Measurements from ENCODE around the gene TCTN3. TPM values are rescaled to one million over a fixed set of nuclear protein-coding genes. Genes with fewer than 3 reads are reported as not detected.

Gene TCTN3
- total and polyA plus RNA-seq, 2 of the 13 experiments (the other 11 are each of a cell fraction or from before 2014, with no cell fraction given): 53.3 to 60.0 TPM

- in situ Hi-C loops (cut with HindIII; ENCODE audit: extremely low pct_ligation_motif_present, low pct_unique_long_range_greater_than_20kb) (no loop called here), intact Hi-C loops (cut with micrococcal nuclease; ENCODE audit: unreplicated experiment) (no loop called here)
- peak; percentile 75 for DNase-seq (ENCODE audit: low spot score)
- 20% methylated on average over 1 of the region's 1 CpG for WGBS (ENCODE audit: low lambda C conversion rate)
- 0 out of 2 replicates have a peak overlapping the region, but pooled peaks have one; percentile 8 for H3K4me2 ChIP-seq (ENCODE audit: low read depth, low read length)
- H3K4me3 ChIP-seq (replicated peaks in 1 of 3; ENCODE audit: insufficient read depth in 1 of 3, low read depth in 2 of 3, low read length in 3 of 3): no peak overlapping the region
- H3K4me1 ChIP-seq (ENCODE audit: insufficient read depth, low read length): peaks cover 32% of the 10 kb centered on the region
- CTCF ChIA-PET (ENCODE audit: low intra/inter-chr PET ratio, low total read pairs): no interaction called here
- no peak overlapping the region for H3K27ac ChIP-seq (ENCODE audit: extremely low read length, insufficient read depth, low read length)
- H3K9ac ChIP-seq (ENCODE audit: insufficient read depth, low read depth, low read length): no peak overlapping the region
- peak; percentile 72 for FAIRE-seq
- H3K79me2 ChIP-seq (ENCODE audit: insufficient read depth, low read length): no peaks in the 10 kb centered on the region
- POLR2A ChIA-PET: interaction anchor here (1.1 kb wide), 1 partner anchor 27 kb away, joined by 5 read pairs; no protein-coding TSS in a partner anchor
- no peaks in the 10 kb centered on the region for H4K20me1 ChIP-seq (ENCODE audit: insufficient read depth, low read length)
- no peak overlapping the region for H2AFZ ChIP-seq (ENCODE audit: low read length)
- no peaks in the 10 kb centered on the region for H3K9me3 ChIP-seq (ENCODE audit: low read length)
- BruUV-seq (replicated peaks): no TSS peak
- no peaks in the 10 kb centered on the region for H3K27me3 ChIP-seq (ENCODE audit: control insufficient read depth in 1 of 2, insufficient read depth in 2 of 2, low read length in 2 of 2)
- ATAC-seq: peak; percentile 79
- H3K36me3 ChIP-seq (replicated peaks in 1 of 2; ENCODE audit: control insufficient read depth in 1 of 2, insufficient read depth in 2 of 2, low read length in 2 of 2): peaks cover 1 to 13% of the 10 kb centered on the region in 2 experiments; a peak in 2 of 5 replicates
- TF ChIP-seq ZNF550 (CRISPR knock-in tag; IDR thresholded peaks at IDR 0.05; ENCODE audit: borderline replicate concordance) (no peak), POLR2AphosphoS2 (IDR thresholded peaks at IDR 0.05; ENCODE audit: low read depth, low read length) (no peak), ZNF253 (CRISPR knock-in tag; IDR thresholded peaks at IDR 0.05; ENCODE audit: borderline replicate concordance) (no peak), ZNF282 (IDR thresholded peaks at IDR 0.05; ENCODE audit: partially characterized antibody) (no peak), ZNF546 (CRISPR knock-in tag; conservative IDR thresholded peaks at IDR 0.05) (no peak), RAD51 (IDR thresholded peaks at IDR 0.05; ENCODE audit: borderline replicate concordance) (no peak), KLF6 (CRISPR knock-in tag; IDR thresholded peaks at IDR 0.05) (no peak), ZNF761 (CRISPR knock-in tag; conservative IDR thresholded peaks at IDR 0.05) (no peak), PCBP1 (IDR thresholded peaks at IDR 0.05; ENCODE audit: borderline replicate concordance, low read depth, low read length) (no peak), ZNF263 (CRISPR knock-in tag; IDR thresholded peaks at IDR 0.05) (no peak), HNRNPLL (IDR thresholded peaks at IDR 0.05; ENCODE audit: low read depth, low read length, poor library complexity, severe bottlenecking) (no peak), PHF21A (CRISPR knock-in tag; IDR thresholded peaks at IDR 0.05) (0 out of 2 replicates have a peak, but pooled peaks have one; percentile 38)
- TF ChIP-seq, protein P1, sequence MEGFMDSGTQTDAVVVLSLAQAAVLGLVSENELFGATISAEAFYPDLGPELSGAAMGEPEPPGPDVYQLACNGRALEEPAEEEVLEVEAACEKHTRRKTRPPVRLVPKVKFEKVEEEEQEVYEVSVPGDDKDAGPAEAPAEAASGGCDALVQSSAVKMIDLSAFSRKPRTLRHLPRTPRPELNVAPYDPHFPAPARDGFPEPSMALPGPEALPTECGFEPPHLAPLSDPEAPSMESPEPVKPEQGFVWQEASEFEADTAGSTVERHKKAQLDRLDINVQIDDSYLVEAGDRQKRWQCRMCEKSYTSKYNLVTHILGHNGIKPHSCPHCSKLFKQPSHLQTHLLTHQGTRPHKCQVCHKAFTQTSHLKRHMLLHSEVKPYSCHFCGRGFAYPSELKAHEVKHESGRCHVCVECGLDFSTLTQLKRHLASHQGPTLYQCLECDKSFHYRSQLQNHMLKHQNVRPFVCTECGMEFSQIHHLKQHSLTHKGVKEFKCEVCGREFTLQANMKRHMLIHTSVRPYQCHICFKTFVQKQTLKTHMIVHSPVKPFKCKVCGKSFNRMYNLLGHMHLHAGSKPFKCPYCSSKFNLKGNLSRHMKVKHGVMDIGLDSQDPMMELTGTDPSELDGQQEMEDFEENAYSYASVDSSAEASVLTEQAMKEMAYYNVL (CRISPR knock-in tag; IDR thresholded peaks at IDR 0.05; ENCODE audit: borderline replicate concordance): peak; percentile 85; the same call in 1 of the 2 replicates
- TF ChIP-seq, protein P2, sequence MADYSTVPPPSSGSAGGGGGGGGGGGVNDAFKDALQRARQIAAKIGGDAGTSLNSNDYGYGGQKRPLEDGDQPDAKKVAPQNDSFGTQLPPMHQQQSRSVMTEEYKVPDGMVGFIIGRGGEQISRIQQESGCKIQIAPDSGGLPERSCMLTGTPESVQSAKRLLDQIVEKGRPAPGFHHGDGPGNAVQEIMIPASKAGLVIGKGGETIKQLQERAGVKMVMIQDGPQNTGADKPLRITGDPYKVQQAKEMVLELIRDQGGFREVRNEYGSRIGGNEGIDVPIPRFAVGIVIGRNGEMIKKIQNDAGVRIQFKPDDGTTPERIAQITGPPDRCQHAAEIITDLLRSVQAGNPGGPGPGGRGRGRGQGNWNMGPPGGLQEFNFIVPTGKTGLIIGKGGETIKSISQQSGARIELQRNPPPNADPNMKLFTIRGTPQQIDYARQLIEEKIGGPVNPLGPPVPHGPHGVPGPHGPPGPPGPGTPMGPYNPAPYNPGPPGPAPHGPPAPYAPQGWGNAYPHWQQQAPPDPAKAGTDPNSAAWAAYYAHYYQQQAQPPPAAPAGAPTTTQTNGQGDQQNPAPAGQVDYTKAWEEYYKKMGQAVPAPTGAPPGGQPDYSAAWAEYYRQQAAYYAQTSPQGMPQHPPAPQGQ (CRISPR knock-in tag; IDR thresholded peaks at IDR 0.05; ENCODE audit: borderline replicate concordance): no peak
- TF ChIP-seq, protein P3, sequence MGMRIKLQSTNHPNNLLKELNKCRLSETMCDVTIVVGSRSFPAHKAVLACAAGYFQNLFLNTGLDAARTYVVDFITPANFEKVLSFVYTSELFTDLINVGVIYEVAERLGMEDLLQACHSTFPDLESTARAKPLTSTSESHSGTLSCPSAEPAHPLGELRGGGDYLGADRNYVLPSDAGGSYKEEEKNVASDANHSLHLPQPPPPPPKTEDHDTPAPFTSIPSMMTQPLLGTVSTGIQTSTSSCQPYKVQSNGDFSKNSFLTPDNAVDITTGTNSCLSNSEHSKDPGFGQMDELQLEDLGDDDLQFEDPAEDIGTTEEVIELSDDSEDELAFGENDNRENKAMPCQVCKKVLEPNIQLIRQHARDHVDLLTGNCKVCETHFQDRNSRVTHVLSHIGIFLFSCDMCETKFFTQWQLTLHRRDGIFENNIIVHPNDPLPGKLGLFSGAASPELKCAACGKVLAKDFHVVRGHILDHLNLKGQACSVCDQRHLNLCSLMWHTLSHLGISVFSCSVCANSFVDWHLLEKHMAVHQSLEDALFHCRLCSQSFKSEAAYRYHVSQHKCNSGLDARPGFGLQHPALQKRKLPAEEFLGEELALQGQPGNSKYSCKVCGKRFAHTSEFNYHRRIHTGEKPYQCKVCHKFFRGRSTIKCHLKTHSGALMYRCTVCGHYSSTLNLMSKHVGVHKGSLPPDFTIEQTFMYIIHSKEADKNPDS (CRISPR knock-in tag; IDR thresholded peaks at IDR 0.05): no peak
These were observed 31.9 kb downstream of the TCTN3 start for GRCh38 chr10:95661818-95662217.

Measured in HepG2 (cell line).